Neutrophil (primary cell): ENCODE results near the gene MICOS13.

ENCODE experiments used
- H3K27ac ChIP-seq: fragments of 200-600 bp; sonication (generic); 2 replicates; pipeline ENCODE4 v1.5.1; 2016; ENCODE audit warnings: mild to moderate bottlenecking, moderate library complexity
- H3K27me3 ChIP-seq: fragments of 200-600 bp; sonication (generic); 2 replicates; pipeline ENCODE4 v1.6.0; 2016; ENCODE audit warnings: mild to moderate bottlenecking
- H3K36me3 ChIP-seq: fragments of 200-600 bp; sonication (generic); 2 replicates; pipeline ENCODE4 v1.5.1; 2017
- H3K4me1 ChIP-seq, 2 experiments: fragments of 200-600 bp in 1 of 2; sonication (generic) in 1 of 2; 1 replicate in 1 of 2; 2 replicates in 1 of 2; pipeline versions ENCODE4 v1.5.1 to v1.6.1; 2013 to 2016; ENCODE audit warnings: low read depth in 1 of 2, low read length in 1 of 2, mild to moderate bottlenecking in 1 of 2, moderate library complexity in 1 of 2; ENCODE audit not compliant: control insufficient read depth in 1 of 2, insufficient read depth in 1 of 2
- H3K4me3 ChIP-seq, 2 experiments: fragments of 200-600 bp in 1 of 2; sonication (generic) in 1 of 2; 1 replicate in 1 of 2; 2 replicates in 1 of 2; pipeline ENCODE4 v1.5.1; 2013 to 2016; ENCODE audit warnings: low read depth in 1 of 2, low read length in 1 of 2, mild to moderate bottlenecking in 1 of 2, moderate library complexity in 1 of 2
- H3K9me3 ChIP-seq: fragments of 200-600 bp; sonication (generic); 2 replicates; pipeline ENCODE4 v1.5.1; 2016
- CTCF ChIP-seq: fragments of 200-600 bp; sonication (generic); IDR thresholded peaks from 2 replicates; pipeline ENCODE4 v1.5.1; 2016; ENCODE audit warnings: antibody characterized with exemption

Gene MICOS13

GRCh38 chr19:5632241-5632612 lies 48.1 kb downstream of the MICOS13 start:
- TF ChIP-seq CTCF, result no peak
- Histone ChIP-seq H3K36me3 (peaks cover 20% of the 10 kb centered on the region), H3K9me3 (no peaks in the 10 kb centered on the region), H3K27me3 (no peaks in the 10 kb centered on the region), H3K4me1 (peaks cover 55 to 56% of the 10 kb centered on the region in 2 experiments), H3K4me3 (no peak overlapping the region), H3K27ac (peak overlapping the region; percentile 73)

GRCh38 chr19:5631567-5632240 lies 48.6 kb downstream of the MICOS13 start:
- Histone ChIP-seq H3K27ac (peak overlapping the region; percentile 73), H3K9me3 (no peaks in the 10 kb centered on the region), H3K4me1 (peaks cover 60 to 61% of the 10 kb centered on the region in 2 experiments), H3K27me3 (no peaks in the 10 kb centered on the region), H3K4me3 (no peak overlapping the region), H3K36me3 (peaks cover 26% of the 10 kb centered on the region)
- TF ChIP-seq CTCF, result no peak

GRCh38 chr19:5628919-5629481 lies 51.3 kb downstream of the MICOS13 start:
- TF ChIP-seq CTCF, result no peak
- Histone ChIP-seq H3K9me3 (no peaks in the 10 kb centered on the region), H3K27ac (peak overlapping the region; percentile 78), H3K36me3 (peaks cover 33% of the 10 kb centered on the region), H3K27me3 (no peaks in the 10 kb centered on the region), H3K4me3 (peak overlapping the region in 1 of 2 experiments; percentile 5), H3K4me1 (peaks cover 78 to 79% of the 10 kb centered on the region in 2 experiments)

- Histone ChIP-seq H3K27me3 (no peaks in the 10 kb centered on the region), H3K4me3 (peak overlapping the region in 1 of 2 experiments; percentile 5), H3K9me3 (no peaks in the 10 kb centered on the region), H3K27ac (peak overlapping the region; percentile 78), H3K36me3 (peaks cover 33% of the 10 kb centered on the region), H3K4me1 (peaks cover 75 to 84% of the 10 kb centered on the region in 2 experiments)
- TF ChIP-seq CTCF, result no peak
These were observed 51.9 kb downstream of the MICOS13 start for GRCh38 chr19:5628461-5628860.
